GM19438 (cell line): ENCODE measurements around the gene VIPR1.
"Not testable (repeated sequence)": the region's sequence is repeated elsewhere in the genome, so short reads cannot be mapped to it uniquely, and the experiment has no call there.

Experiments used
- ATAC-seq: cut with Tn5 transposase; IDR thresholded peaks from one replicate; pipeline ENCODE4 v1.9.1; 2021; ENCODE audit warnings: low read depth; ENCODE audit not compliant: unreplicated experiment

Gene VIPR1

GRCh38 chr3:42562047-42562907 lies 59.8 kb downstream of the VIPR1 start:
- no peak for ATAC-seq

DNA sequence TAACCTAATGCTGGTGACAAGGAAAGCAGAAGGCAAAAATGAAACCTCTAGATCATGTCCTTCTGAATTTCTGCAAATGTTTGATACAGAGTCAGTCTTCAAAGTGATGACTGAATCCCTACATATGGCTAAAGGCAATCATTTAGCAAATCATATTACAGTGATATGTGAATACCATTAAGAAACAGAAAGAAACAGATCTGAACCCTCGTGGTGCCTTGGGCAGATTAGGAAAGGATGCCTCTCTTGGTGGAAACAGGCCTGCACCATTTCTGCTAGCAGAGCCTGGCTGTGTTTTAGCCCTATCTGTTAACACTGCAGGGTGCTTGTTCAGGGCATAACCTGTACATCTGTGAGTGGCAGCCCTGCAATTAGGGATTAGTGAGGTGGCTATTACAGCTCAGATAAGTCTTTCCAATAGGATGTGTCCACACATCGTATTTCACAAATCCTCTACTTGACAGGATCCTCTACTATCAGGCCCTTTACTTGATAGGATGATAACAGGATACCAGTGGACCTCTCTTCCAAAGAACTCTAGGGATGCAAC lies 67.2 kb downstream of the VIPR1 start:
- ATAC-seq: no peak

DNA sequence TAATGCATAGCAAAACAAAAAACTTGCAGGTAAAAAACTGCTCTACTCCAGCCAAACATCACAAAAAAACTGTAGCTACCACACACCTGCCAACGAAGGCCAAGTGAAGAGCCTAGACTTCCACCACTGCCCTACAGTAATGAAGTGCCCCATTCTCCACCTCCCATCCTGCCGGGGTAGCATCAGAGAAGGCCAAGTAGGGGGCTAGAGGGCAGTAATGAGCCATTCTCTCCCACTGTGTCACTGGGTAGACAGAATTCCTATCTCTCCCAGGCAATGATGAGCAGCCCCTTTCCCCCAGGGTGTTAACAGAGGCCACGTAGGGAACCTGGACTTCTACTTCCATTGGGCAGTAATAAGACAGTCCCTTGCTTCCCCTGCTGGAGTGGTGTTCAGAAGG lies 69.8 kb downstream of the VIPR1 start:
- no peak for ATAC-seq

GRCh38 chr3:42575137-42575741 lies 72.8 kb downstream of the VIPR1 start:
- ATAC-seq: no peak

DNA sequence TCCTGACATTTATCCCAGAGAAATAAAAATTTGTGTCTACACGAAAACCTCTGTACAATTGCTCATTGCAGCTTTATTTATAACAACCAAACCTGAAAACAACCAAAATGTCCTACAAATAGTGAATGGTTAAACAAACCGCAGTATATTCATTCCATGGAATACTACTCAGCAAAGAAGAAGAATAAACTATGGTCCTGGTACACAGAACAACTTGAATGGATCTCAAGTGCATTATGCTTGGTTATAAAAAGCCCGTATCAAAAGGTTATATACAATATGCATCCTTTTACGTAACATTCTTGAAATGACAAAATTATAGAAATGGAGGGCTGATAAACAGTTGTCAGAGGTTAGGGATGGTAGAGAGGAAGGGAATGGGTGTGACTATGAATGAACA lies 75.6 kb downstream of the VIPR1 start:
- no peak for ATAC-seq

DNA sequence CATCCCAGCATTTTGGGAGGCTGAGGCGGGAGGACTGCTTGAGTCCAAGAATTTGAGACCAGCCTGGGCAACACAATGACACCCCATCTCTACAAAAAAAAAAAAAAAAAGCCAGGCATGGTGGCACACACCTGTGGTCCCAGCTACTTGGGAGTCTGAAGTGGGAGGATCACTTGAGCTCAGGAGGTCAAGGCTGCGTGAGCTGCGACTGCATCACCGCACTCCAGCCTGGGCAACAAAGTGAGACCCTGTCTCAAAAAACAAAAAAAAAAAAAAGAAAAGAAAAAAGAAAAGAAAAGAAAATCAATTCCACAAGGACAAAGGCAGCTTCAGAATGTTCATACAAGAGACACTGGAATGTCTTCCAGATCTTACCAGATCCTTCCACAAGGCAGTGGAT lies 76.9 kb downstream of the VIPR1 start:
- ATAC-seq: not testable (repeated sequence)

DNA sequence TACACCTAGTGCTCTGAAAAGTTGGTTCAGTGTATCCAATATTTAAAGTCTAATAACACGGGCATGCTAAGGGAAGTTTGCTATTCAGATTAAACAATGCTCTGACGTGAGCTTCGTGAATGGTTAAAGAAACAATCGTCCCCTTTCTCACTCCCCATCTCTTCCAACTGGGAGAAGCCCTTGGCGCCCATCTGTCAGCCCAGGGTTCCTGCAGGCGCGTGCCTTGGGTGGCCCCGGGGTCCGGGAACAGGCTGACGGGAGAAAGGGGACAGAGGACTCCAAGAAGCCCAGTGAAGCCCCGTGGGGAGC lies 78.9 kb downstream of the VIPR1 start:
- ATAC-seq: no peak

GRCh38 chr3:42581709-42582473 lies 79.4 kb downstream of the VIPR1 start, which contains the start of gene SEC22C:
SEC22C (minus strand) TSS chr3:42581967; CDS start chr3:42569046, 12,921 bp downstream.
- ATAC-seq: peak; percentile 89

- no peak for ATAC-seq
Observed at GRCh38 chr3:42582474-42583070, 80.1 kb downstream of the VIPR1 start.
